Pulmonary artery endothelial cell (primary cell): ENCODE results near the gene ST7L. TPM values are rescaled to one million over a fixed set of nuclear protein-coding genes. Genes with fewer than 3 reads are reported as not detected.
"Not testable (repeated sequence)": the region's sequence is repeated elsewhere in the genome, so short reads cannot be mapped to it uniquely, and the experiment has no call there.

Experiments used
- DNase-seq: peaks from one replicate; pipeline ENCODE4 v3.0.0-alpha.2; 2011; ENCODE audit warnings: low read depth, low spot score
- total RNA-seq: library from RNA; depleted of rRNA; stranded (reverse); fragments of >200 nt; gene quantifications from 2 replicates; pipeline ENCODE4 v1.2.3, GENCODE V29; 2014

Gene ST7L, protein sequence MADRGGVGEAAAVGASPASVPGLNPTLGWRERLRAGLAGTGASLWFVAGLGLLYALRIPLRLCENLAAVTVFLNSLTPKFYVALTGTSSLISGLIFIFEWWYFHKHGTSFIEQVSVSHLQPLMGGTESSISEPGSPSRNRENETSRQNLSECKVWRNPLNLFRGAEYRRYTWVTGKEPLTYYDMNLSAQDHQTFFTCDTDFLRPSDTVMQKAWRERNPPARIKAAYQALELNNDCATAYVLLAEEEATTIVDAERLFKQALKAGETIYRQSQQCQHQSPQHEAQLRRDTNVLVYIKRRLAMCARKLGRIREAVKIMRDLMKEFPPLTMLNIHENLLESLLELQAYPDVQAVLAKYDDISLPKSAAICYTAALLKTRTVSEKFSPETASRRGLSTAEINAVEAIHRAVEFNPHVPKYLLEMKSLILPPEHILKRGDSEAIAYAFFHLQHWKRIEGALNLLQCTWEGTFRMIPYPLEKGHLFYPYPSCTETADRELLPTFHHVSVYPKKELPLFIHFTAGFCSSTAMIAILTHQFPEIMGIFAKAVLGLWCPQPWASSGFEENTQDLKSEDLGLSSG
- 17.5 and 18.9 TPM in 2 replicates for total RNA-seq

DNA sequence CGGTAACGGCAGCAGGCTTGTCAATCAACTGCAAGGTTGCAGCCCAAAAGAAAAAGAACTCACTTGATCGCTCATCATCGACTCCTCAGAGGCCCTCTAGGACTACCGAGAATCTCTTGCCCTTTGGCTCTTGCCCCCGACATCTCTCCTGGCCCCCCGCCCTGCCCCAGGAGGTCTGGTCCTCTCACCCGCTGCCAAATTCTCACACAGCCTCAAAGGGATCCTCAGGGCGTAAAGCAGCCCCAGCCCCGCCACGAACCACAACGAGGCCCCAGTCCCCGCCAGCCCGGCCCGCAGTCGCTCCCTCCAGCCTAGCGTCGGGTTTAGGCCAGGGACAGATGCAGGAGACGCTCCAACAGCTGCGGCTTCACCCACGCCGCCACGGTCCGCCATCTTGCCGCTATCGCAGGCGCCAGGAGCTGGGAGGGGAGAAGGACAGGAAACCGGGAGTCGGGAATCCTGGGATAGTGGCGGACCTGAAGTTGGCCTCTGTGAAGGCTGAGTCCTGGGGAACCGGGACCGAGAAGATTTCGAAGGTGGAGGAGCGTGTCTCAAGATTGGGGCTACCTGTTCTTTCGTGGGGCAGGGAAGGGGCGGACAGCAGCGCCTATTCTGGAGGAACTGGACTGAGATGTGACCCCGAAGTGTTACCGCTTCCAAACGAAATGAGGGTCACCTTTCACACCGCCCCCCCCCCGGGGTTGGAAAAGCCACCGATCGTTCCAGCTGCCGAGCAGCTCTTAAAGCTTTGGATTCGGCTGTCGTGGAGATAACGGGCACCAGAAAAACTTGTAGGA, at the start of gene ST7L:
TSS of gene ST7L (minus strand) at position 421 of the 797 bp plus-strand sequence. CDS start at position 393, 28 bp downstream.
- DNase-seq, result no peak

DNA sequence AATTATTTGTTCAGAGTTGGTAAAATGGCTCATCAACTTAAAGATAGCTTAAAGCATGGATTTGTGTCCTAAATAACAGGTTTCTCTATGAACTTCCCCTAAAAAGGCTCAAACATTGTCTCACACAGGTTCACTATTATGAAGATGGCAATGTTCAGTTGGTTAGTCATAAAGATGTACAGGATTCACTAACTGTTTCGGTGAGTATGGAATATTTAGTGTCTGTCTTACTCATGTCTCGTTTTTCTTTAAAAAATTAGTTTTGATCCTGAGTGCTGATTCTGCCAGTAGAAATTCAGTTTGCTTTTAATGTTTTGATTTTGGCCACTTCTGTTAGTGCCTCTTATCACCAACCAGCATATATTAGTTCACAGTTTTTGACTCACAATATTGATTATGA, 48.0 kb upstream of the ST7L start:
- DNase-seq, result no peak

DNA sequence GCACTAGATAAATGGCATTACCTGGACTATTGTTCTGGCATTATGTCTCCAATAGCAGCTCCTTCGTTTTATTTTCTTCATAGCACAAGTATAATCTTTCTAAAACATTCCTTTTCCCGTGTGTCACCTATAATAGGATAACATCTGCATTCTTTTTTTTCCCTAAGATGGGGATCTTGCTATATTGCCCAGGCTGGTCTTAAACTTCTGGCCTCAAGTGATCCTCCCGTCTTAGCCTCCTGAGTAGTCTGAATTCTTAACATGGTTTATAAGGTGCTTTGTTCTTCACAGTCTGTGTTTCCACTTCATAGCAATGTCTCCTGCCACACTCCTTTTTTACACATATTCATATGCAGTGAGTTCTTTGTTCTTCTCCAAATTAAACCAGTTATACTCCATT, 46.9 kb upstream of the ST7L start:
- no peak for DNase-seq

DNA sequence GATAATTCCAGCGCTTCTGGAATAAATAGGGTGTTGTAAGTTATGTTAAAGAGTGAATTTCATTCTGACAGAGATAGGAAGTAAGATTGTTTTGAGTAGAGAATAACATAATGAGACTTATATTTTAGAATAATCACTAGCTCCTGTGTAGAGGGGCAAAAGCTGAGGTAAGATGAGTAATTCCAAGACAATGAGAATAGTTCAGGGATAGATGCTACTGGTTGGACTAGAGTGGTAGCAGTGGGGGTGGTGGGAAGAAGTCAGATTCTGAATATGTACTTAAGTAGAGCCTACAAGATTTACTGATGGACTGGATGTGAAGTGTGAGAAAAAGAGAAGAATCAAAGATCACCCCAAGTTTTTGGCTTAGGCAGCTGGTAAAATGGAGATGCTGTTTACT, 32.3 kb upstream of the ST7L start:
- no peak for DNase-seq

DNA sequence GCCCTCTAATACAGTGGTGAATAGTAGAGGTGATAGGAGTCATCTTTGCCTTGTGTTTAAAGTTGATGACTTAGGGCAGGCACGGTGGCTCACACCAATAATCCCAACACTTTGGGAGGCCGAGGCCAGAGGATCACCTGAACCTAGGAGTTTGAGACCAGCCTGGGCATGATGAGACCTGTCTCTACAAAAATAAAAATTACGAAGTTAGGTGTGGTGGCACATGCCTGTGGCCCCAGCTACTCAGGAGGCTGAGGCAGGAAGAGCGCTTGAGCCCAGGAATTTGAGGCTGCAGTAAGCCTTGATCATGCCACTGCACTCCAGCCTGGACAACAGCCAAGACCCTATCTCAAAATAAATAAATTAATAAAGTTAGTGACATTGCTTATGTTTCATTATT, 27.3 kb upstream of the ST7L start:
- DNase-seq, result no peak

DNA sequence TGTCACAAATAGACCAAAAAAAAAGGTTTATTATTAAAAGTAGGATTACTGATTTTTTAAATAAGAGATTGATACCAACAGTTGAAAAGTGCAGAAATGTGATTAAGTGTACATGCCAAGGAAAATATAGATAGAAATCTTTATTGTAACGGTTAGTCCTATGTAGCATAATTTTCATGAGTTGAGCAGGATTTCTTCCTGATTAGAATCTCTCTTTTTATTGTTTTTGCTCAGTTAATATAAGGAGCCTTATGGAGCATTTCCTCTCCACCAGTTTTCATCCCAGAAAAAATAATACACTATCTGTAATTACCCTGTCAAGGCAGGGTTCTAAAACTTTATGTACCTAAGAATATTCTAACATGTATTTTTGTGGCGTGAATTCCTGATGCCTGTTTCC, 24.1 kb upstream of the ST7L start:
- no peak for DNase-seq

DNA sequence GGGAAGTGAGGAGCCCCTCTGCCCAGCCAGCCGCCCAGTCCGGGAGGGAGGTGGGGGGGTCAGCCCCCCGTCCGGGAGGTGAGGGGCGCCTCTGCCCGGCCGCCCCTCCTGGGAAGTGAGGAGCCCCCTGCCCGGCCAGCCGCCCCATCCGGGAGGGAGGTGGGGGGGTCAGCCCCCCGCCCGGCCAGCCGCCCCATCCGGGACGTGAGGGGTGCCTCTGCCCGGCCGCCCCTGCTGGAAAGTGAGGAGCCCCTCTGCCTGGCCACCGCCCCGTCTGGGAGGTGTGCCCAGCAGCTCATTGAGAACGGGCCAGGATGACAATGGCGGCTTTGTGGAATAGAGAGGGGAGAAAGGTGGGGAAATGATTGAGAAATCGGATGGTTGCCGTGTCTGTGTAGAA, 21.5 kb upstream of the ST7L start:
- not testable (repeated sequence) for DNase-seq

DNA sequence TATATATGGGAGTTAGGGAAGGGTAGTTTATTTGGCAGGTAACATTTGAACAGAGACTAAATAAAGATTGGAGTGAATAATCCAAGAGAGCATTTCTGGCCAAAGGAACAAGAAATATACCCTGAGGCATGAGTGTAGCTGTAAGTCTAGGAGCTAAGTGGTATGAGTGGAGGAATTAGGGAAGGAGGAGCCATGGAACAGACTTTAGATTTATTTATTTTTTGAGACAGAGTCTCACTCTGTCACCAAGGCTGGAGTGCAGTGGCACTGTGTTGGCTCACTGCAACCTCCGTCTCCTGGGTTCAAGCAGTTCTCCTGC, 19.1 kb upstream of the ST7L start:
- no peak for DNase-seq

DNA sequence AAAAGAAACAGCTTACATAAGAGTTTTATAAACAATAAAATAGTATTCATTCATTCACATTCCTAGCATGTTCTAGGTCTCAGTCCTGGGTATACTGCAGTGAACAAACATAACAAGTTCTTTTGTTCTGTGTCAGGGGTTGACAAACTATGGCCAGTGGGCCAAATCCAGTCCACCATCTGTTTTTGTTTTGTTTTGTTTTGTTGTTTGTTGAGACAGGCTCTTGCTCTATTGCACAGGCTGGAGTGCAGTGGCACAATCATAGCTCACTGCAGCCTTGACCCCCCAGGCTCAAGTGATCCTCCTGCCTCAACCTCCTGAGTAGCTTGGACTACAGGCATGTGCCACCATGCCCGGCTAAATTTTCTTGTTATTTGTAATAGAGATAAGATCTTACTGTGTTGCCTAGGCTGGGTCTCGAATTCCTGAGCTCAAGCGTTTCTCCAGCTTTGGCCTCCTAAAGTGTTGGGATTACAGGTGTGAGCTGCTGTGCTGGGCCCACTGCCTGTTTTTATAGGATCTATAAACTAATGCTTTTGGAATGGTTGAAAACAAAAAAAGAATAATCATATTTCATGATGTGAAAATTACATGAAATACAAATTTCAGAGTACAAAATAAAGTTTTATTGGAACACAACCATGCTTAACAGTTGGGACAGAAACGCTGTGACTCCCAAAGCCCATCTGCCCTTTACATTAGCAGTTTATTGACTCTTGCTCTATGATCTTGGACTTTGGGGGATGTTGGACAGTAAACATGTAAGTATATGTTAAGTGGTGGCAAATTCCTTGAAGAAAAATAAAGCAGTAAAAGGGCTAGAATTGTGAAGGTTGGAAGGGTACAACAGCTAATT, 18.5 kb upstream of the ST7L start:
- no peak for DNase-seq

DNA sequence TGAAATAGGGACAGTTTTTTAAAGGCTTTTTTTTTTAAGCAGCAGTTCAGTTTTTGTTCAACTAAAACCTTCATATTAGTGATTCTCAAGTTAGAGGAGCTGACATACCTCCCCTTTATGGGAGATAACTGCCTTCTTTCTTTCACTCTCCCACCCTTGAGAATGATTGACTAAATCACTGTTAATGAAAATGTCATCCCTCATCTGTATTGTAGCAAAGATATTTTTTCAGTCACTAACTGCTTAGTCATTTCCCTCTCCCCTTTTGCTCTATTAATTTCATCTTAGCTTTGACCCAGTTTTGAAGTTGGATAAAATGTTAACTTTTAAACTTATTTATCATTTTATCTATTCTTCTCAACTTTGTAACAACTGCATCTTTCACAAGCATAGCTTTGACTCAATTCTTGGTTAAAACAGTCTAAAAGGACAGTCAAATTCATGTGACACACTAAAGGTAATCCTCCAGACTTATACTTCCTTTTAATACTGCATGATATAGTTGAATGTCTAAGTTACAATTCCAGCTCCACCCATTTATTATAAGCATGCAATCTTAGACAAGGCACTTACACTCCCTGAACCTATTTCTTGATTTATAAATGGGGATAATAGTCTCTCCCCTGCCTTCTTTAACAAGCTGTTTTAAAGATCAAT, 17.8 kb upstream of the ST7L start:
- no peak for DNase-seq

DNA sequence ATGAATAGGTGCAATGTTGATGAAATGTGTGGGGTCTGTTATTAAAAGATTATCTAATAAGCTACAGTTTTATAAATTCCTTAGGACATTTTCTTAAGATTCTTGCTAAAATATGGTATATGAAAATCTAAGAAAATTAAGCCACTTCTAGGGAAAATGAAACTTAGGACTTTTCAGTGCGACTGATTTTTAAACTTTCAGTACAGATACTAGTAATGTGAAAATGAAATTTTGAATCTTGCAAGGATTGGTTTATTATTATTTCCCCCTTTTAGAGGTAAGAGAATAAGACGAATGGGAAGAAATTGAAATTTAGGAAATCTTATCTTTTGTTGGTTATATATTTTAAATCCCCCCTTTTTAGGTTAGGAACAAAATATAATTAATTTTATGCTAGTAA, 17.1 kb upstream of the ST7L start:
- DNase-seq, result no peak

DNA sequence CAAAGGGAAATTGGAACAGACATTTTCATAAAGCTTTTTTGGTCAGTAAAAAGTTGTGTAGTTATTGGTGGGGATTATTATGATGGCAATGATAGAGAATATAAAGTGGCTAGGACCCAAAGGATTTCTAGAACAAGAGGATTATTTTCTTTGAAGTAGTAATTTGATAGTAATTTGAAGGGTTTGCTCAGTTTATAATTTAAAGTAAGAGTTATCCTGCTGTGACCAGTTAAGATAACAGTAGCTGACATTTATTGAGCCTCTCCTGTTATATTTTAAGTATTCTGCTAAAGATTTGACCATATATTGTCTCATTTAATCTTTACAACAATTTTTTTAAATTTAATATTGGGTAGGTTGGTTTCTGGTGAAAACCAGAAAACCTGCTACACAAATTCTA, 15.4 kb upstream of the ST7L start:
- no peak for DNase-seq

DNA sequence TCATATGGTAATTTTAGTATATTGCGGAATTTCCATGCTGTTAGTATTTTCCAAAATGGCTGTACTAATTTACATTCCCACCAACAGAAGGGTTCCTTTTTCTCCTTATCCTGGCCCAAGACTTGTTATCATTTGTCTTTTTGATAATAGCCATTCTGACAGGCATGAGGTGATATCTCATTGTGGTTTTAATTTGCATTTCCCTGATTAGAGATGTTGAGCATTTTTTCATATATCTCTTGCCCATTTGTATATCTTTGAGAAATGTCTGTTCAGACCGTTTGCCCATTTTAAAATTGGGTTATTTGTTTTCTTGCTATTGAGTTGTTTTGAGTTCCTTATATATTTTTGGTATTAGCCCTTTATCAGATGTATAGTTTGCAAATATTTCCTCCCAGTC, 14.7 kb upstream of the ST7L start:
- no peak for DNase-seq

DNA sequence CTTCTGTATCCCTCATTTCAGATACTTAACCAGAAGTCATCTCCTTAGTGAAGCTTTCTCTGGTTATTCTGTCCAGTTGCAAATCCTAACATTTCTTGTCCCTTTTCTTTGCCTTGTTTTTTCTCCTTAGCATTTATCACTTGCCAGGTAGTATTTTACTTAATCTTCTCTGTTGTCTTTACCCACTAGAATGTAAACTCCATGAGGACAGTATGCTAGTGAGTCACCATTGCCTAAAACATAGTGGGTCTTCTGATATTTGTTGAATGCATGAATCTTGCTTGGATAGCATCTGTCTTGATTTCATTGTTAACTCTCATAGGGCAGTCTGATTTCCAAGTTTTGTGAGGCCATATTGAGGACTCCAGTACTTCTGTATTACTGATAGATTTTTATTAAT, 10.3 kb upstream of the ST7L start:
- no peak for DNase-seq

DNA sequence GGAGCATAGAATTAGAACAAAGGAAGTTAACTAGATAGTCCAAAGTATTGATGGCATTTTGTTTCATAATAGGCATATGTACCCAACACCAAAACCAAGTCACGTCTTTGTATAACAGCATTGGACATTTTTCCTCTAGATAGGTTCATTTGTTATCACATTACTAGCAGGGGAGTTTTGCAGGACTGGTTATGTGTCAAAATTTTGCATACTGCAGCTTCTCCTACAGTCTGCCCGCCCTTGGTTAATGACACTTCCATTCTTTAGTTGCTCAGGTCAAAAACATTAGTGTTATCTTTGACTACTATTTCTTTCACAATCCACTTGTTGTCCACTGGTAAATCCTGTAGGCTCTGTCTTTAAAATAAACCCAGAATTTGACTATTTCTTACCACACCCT, 9.6 kb upstream of the ST7L start:
- DNase-seq, result no peak

DNA sequence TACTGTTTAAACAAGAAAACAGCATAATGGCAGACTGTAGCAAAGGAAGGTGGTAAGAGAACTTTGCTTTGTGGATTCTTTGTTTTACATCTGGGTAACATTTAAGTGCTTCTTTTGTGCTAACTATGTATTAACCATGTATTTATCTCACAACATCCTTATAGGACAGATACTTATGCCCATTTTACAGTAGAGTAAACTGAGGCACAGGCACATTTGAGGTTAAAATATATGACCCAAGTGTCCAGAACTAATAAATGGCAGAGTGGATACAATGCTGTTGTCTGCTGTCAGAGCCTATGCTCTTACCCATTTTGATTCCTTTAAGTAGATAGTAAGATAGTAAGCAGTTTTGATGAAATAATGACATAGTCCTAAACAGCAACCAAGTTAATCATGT, 7.9 kb upstream of the ST7L start:
- no peak for DNase-seq

DNA sequence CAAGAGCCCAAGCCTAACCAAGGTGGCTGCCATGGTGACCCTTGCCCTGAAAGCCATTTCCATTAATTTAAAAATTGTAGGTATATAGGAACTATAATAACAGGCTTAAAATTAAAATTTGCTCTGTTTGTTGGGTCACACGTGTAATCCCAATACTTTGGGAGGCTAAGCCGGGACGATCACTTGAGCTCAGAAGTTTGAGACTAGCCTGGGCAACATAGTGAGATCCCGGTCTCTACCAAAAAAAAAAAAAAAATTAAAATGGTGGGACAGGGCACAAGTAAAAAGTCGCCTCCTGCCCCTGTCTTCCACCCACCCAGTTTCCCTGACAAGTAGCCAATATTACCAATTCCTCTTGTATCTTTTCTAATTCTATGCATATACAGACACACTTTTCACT, 7.3 kb upstream of the ST7L start:
- DNase-seq, result no peak

DNA sequence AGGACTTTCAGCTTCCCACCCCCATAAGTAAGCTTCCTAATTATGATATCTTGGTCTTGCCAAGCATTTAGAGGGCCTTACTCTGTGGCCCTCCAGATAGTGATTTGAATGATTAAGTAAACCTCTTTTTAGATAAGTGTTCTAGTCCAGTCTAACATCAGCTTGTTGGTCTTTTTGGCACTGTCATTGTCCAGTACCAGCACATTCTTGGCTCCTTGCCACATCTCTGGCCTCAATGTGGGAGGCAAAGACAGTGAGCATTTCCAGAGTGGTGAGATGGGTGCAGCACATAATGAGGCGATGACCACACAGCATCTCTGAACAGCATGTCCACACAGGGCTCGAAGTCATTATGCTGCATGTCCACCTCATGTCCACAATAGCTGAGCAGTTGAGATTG, 6.8 kb upstream of the ST7L start:
- no peak for DNase-seq

DNA sequence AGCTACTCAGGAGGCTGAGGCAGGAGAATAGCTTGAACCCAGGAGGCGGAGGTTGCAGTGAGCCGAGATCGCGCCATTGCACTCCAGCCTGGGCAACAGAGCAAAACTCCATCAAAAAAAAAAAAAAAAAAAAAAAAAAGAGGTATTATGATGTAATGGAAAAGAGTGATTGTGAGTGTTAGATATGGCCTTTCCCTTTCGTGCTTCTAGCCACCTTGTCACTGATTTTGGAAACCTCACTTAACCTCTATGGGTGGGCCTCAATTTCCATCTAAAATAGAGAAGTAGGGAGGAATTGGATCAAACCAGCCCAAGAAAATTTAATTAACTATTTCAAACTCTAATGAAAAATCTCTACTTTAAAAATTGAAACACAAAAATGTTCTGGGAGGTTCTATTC, 5.6 kb upstream of the ST7L start:
- DNase-seq, result not testable (repeated sequence)

DNA sequence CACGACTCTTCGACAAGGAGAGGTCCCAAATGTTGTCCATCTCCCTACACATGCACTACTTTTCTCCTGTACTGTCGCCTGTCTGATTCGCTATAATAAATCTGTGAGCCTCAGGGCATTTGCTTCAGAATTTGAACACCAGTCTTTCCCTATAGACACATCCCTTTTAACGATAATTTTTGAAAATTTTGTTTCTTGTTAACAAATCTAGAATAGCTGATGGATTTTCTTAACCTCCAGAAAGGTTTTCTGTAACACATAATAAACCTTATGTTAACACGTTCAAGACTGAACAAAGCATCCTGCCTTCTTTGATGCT, 1.4 kb upstream of the ST7L start:
- DNase-seq, result no peak
